Left ventricle myocardium inferior (tissue), 1 donor: ENCODE results near the gene IL12B. TPM values are rescaled to one million over a fixed set of nuclear protein-coding genes. Genes with fewer than 3 reads are reported as not detected.

Source experiments
- DNase-seq: peaks from one replicate; pipeline ENCODE4 v3.0.0-alpha.2; 2020
- H3K27ac ChIP-seq: fragments of 200-600 bp; replicated peaks from 2 replicates; pipeline ENCODE4 v1.8.0; 2021
- H3K27me3 ChIP-seq: fragments of 200-600 bp; 2 replicates; pipeline ENCODE4 v1.8.0; 2021; ENCODE audit warnings: low read depth
- H3K36me3 ChIP-seq: fragments of 200-600 bp; 2 replicates; pipeline ENCODE4 v1.8.0; 2021
- H3K4me1 ChIP-seq: fragments of 200-600 bp; 2 replicates; pipeline ENCODE4 v1.8.0; 2021
- H3K4me3 ChIP-seq: fragments of 200-600 bp; 2 replicates; pipeline ENCODE4 v1.8.0; 2021; ENCODE audit warnings: mild to moderate bottlenecking, moderate library complexity
- H3K9me3 ChIP-seq: fragments of 200-600 bp; replicated peaks from 2 replicates; pipeline ENCODE4 v1.8.0; 2021
- intact Hi-C: fragments of 100-400 bp; cut with micrococcal nuclease; formaldehyde crosslinking; loops from one replicate; pipeline ENCODE4 v1.11.0; 2022
- total RNA-seq: library from RNA; stranded (reverse); fragmentation: NEBNext Ultra II Directional; extraction: Animal tissue kit (Norgen Biotek cat#: 25700); gene quantifications from one replicate; pipeline ENCODE4 v1.2.1, GENCODE V29; 2021
- TF ChIP-seq, protein P1 (sequence below): fragments of 200-600 bp; IDR thresholded peaks from 2 replicates; pipeline ENCODE4 v1.8.0; 2021; ENCODE audit warnings: antibody characterized with exemption, mild to moderate bottlenecking, borderline replicate concordance
- donor health status: DM: no; HTN: yes; CAD: no; lungs with severe emphysema.

IL12B gene
- total RNA-seq, 1 donor from 2014 or later, result not detected

- H3K27me3 ChIP-seq, result no peaks in the 10 kb centered on the region
- intact Hi-C loops, result no loop called here
These were observed 7.8 kb upstream of the IL12B start for GRCh38 chr5:159338118-159338517.

GRCh38 chr5:159337016-159337955 is 7.0 kb upstream of the IL12B start:
- no peaks in the 10 kb centered on the region for H3K36me3 ChIP-seq
- H3K4me1 ChIP-seq, result peaks cover 7% of the 10 kb centered on the region
- peak overlapping the region; percentile 33 for H3K27ac ChIP-seq
- TF ChIP-seq, protein P1, sequence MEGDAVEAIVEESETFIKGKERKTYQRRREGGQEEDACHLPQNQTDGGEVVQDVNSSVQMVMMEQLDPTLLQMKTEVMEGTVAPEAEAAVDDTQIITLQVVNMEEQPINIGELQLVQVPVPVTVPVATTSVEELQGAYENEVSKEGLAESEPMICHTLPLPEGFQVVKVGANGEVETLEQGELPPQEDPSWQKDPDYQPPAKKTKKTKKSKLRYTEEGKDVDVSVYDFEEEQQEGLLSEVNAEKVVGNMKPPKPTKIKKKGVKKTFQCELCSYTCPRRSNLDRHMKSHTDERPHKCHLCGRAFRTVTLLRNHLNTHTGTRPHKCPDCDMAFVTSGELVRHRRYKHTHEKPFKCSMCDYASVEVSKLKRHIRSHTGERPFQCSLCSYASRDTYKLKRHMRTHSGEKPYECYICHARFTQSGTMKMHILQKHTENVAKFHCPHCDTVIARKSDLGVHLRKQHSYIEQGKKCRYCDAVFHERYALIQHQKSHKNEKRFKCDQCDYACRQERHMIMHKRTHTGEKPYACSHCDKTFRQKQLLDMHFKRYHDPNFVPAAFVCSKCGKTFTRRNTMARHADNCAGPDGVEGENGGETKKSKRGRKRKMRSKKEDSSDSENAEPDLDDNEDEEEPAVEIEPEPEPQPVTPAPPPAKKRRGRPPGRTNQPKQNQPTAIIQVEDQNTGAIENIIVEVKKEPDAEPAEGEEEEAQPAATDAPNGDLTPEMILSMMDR, result no peak
- no peaks in the 10 kb centered on the region for H3K27me3 ChIP-seq
- intact Hi-C loops, result no loop called here
- no peaks in the 10 kb centered on the region for H3K9me3 ChIP-seq
- no peak for DNase-seq
- H3K4me3 ChIP-seq, result no peak overlapping the region

More at GRCh38 chr5:159338118-159338517, 7.8 kb upstream of the IL12B start:
- Histone ChIP-seq H3K36me3 (no peaks in the 10 kb centered on the region), H3K9me3 (no peaks in the 10 kb centered on the region), H3K27ac (peak overlapping the region; percentile 17), H3K4me1 (peaks cover 10% of the 10 kb centered on the region), H3K4me3 (no peak overlapping the region)
- DNase-seq, result no peak
- TF ChIP-seq, protein P1, result no peak

DNA sequence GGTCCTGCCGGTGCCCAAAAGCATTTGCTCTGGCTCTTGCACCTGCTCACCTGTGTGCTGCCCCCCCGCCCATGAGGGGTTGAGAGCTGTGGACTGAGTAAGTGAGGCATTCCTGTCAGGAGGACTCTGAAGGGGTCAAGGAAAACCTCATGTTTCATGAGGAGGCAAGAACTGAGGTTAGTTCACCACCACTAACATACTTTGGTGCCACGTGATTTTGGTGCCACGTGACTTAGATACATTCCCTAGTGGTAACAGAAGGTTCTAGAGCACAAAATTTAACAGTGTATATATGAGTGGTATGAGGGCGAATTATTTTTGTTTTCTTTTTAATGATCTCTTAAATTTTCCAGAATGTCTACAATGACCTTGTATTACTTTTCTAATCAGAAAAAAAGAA is 6.3 kb upstream of the IL12B start:
- H3K4me1 ChIP-seq, result peaks cover 4% of the 10 kb centered on the region
- no peak overlapping the region for H3K27ac ChIP-seq
- H3K9me3 ChIP-seq, result no peaks in the 10 kb centered on the region
- H3K4me3 ChIP-seq, result no peak overlapping the region
- intact Hi-C loops, result no loop called here
- TF ChIP-seq, protein P1, result no peak
- no peaks in the 10 kb centered on the region for H3K36me3 ChIP-seq
- H3K27me3 ChIP-seq, result no peaks in the 10 kb centered on the region
- no peak for DNase-seq

DNA sequence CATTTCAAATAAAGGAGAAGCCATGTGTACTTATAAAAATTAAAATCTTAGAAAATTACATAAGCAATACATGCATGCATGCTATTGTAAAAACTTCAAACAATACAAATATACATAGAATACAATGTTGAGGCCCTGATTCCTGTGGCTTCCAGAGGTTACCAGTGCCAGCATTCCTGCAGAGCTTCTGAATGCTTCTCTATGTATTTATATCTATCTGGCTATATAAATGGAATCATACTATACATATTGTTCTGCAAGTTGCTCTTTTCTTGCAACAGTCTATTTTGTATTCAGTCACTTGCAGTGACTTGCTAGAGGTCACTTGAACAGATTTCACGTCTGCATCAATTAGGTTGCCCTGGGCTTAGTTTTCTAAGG is 3.2 kb upstream of the IL12B start:
- Histone ChIP-seq H3K9me3 (no peaks in the 10 kb centered on the region), H3K4me1 (peaks cover 10% of the 10 kb centered on the region), H3K27me3 (peaks cover 4% of the 10 kb centered on the region), H3K27ac (no peak overlapping the region), H3K36me3 (no peaks in the 10 kb centered on the region), H3K4me3 (no peak overlapping the region)
- intact Hi-C loops, result no loop called here
- DNase-seq, result no peak
- TF ChIP-seq, protein P1, result no peak

DNA sequence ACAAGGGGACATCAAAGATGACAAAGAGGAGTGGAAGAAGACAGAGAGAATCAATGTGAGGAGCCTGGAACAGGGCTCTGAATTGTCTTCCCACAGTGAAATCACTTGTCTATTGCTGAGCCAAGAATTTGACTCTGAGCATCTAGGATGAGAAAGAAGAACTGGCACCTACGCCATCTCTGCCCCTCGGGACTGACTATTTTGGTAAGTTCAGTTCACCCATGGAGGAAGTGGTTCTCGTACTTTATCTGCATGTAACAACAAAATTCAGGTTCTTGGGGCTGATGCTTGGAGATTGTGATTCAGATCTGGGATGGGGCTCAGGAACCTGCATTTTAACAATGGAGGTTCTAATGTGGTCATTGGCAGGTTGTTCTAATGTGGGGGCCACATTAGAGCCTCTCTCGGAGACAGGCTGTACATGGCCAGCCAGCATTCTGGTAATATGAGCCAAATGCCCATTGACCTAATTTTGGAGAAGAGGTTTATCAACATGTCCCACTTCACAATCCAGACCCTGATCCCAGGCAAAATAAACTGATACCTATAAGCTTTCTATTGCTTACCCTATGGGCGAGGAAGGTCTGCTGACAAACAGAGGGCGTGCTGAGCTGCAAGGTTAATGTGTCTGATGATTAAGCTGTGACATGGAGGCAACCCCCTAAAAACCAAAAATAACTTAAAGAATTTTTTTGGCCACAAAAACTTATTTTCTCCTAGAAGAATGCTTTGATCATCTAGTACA is 2.7 kb upstream of the IL12B start:
- H3K27ac ChIP-seq, result no peak overlapping the region
- H3K36me3 ChIP-seq, result no peaks in the 10 kb centered on the region
- H3K9me3 ChIP-seq, result no peaks in the 10 kb centered on the region
- H3K27me3 ChIP-seq, result peaks cover 10% of the 10 kb centered on the region
- no peak overlapping the region for H3K4me3 ChIP-seq
- H3K4me1 ChIP-seq, result peaks cover 10% of the 10 kb centered on the region
- no peak for DNase-seq
- intact Hi-C loops, result no loop called here
- TF ChIP-seq, protein P1, result no peak
